CD4-positive, alpha-beta T cell treated with Interleukin-2 at 100 ng/mL for 4 hours (primary cell): Measurements from ENCODE around the gene ZC3H18.

Experiments used
- DNase-seq: peaks from one replicate; pipeline ENCODE4 v3.0.0-alpha.2; 2020; ENCODE audit warnings: low spot score

ZC3H18 gene

GRCh38 chr16:88581033-88581432, 10.8 kb downstream of the ZC3H18 start:
- no peak for DNase-seq

- DNase-seq: no peak
Measured at GRCh38 chr16:88582912-88583575, 12.8 kb downstream of the ZC3H18 start.

DNA sequence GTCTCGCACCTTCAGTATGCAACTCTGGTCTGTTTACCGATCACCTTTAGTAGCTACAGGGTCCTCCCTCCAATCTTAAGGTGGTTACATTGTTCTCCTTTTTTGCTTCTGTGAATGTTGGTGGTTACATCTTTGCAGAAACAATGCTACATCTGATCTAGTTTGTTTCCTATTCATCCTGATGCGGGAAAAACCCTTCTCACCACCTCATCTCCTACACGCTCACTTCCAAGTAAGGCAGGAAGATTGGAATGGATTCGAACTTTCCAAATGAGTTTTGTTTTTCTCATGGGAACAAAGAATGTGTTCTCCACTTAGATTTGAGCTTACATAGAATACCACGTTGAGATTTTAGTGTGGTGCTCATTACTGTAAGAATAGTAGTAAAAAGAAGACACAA, 14.5 kb downstream of the ZC3H18 start:
- DNase-seq: no peak

DNA sequence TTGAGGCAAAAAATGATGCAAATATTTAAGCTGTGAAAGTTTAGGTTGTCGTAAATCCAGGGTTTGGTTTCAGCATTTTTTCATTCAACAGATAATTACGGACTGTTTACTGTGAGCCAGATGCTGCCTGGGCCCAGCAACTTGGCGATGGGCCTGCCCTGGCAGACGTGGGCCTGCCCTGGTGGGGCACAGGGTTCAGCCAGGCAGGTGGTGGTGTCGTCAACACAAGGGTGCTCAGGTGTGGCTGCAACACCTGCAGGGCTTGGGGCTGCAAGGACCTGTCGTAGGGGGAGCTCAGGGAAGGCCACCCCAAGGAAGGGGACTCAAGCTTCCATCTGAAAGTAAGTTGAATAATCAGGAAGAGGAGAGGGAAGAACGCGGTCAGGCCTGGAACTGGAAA, 15.1 kb downstream of the ZC3H18 start:
- DNase-seq: no peak

GRCh38 chr16:88585927-88586581, 15.9 kb downstream of the ZC3H18 start:
- no peak for DNase-seq

GRCh38 chr16:88588148-88588547, 17.9 kb downstream of the ZC3H18 start:
- no peak for DNase-seq

DNA sequence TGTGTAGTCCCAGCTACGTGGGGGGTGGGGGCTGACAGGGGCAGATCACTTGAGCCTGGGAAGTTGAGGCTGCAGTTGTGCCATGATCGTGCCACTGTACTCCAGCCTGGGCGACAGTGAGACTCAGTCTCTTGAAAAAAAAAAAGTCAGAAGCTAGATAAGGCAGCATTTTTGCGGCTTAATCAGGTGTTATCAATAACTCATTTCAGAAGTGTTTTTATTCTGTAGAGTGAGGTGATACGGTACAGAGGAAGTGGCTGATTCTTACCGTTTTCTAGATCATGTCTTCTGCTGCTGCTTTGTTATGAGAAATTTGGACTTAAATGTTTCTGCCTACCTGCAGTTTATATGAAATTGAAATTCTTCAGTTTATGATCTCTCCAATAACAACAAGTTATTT, 18.6 kb downstream of the ZC3H18 start:
- no peak for DNase-seq

GRCh38 chr16:88589441-88589840, 19.2 kb downstream of the ZC3H18 start:
- peak; percentile 7 for DNase-seq

- no peak for DNase-seq
Measured at GRCh38 chr16:88591577-88592021, 21.4 kb downstream of the ZC3H18 start.

DNA sequence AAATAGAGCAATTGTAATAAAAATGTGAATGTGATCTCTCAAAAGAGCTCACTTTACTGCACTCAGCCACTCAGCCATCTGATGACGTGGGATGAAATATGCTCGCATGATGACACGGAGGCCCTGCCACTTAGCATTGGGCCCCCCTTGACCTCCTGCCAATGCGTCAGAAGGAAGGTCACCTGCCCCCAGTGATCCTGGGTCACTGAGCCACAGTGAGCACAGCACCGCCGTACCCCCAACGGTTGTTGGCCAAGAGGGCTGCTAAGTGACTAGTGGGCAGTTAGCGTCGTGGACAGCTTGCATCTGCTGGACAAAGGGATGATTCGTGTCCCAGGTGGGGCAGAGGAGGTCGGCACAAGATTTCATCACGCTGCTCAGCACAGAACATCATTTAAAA, 22.9 kb downstream of the ZC3H18 start:
- DNase-seq: no peak

- no peak for DNase-seq
Measured at GRCh38 chr16:88593489-88593888, 23.3 kb downstream of the ZC3H18 start.

- no peak for DNase-seq
Measured at GRCh38 chr16:88593910-88594309, 23.7 kb downstream of the ZC3H18 start.

- DNase-seq: no peak
Measured at GRCh38 chr16:88595101-88595500, 24.9 kb downstream of the ZC3H18 start.

DNA sequence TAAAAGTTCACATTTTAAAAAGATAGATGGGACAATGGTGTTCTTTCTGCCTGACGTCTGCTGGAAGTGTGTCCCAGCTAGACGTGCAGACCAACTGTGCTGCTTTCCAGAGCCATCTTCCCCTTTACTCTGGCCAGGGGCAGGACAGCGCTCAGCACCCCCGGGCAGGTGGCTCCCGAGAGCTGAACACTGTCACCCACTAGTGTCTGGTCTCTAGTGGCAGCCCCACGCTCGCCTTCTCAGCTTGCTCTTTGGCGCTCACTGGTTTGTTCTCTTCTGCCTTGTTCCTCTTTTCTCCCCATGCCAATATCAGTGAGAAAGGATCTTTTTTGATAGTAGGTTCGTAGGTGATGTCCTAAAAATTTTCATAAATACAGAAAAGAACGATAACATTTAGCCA, 25.7 kb downstream of the ZC3H18 start:
- DNase-seq: no peak

DNA sequence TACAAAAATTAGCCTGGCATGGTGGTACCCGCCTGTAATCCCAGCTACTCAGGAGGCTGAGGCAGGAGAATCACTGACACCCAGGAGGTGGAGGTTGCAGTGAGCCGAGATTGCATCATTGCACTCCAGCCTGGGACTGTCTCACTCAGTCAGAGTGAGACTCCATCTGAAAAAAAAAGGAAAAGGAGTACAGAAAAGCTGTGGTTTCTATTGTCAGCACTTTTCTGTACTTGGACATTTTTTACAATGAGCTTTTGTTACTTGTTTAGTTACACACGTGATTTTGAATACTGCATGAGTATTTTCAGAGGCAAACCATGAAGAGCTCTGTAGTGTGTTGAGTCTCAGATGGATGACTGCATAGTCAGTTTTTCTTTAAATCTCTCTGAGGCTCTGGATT, 26.3 kb downstream of the ZC3H18 start:
- DNase-seq: no peak

DNA sequence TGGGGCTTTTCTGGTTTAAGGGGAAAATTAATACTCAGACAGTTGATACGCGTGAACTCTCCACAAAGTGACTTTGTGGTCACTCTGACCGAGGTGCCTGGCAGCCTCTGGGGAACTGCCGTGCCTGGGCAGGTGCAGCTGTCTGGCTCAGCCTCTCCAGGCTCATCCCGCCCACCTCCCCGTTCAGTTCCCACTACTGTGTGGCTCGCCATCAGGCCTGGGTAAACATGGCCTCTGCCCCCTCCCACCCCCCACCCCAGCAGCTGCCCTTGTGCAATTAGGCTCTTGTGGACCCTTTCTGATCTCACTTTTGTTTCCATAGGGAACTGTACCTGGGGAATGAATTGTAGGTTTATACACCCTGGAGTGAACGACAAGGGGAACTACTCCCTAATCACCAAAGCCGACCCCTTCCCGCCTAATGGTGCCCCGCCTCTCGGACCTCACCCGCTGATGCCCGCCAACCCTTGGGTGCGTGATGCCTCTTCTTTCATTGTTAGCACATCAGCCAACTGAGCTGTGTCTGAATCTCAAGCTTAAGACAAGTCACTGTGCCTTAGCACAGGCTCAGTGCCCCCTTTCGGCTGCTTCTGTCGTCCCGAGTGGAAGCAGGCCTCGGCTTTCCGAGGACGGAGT, 27.8 kb downstream of the ZC3H18 start:
- DNase-seq: no peak

GRCh38 chr16:88599092-88599733, 29.0 kb downstream of the ZC3H18 start:
- no peak for DNase-seq

DNA sequence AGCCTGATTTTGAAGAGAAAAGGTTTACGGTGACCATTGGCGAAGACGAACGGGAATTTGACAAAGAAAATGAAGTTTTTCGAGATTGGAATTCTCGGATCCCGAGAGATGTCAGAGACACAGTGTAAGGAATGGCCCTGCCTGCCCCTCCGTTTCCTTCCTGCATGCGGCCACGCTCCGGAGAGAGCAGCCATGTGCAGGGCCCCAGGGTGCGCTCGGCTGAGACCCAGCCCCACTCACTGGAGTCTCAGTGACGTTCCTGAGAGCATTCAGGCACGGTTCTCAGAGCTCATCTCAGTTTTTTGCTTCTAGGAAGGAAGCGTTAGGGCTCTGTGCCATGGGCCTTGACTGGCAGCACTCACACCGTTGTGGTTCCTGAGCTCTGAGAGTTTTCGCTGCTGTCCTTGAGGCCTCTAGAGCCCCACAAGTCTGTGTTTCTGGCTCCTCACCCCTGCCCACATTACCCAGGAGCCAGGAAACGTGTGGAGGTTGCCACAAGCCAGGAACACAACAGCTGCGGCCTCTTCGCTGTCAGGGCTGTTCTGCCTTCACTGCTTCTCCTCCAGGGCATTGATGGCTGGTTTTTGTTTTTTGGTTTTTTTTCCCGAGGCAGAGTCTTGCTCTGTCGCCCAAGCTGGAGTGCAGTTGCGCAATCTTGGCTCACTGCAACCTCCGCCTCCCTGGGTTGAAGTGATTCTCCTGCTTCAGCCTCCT, 29.8 kb downstream of the ZC3H18 start:
- DNase-seq: no peak

DNA sequence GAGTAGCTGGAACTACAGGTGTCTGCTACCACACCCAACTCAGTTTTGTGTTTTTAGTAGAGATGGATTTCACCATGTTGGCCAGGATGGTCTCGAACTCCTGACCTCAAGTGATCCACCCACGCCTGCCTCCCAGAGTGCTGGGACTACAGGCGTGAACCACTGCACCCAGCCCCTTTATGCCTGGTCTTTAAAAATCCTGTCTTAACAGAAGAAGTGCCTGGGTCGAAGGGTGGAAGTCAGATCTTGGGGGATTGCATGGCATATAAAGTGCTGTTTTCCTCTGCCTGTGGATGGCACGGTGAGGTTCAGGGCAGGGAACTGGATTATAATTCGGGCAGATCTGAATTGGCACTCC, 30.3 kb downstream of the ZC3H18 start:
- DNase-seq: no peak

- no peak for DNase-seq
Measured at GRCh38 chr16:88601313-88602036, 31.3 kb downstream of the ZC3H18 start.

- DNase-seq: no peak
Measured at GRCh38 chr16:88602091-88602490, 31.9 kb downstream of the ZC3H18 start.
